Measurements from ENCODE around the gene CACNA1D. TPM values are rescaled to one million over a fixed set of nuclear protein-coding genes. Genes with fewer than 3 reads are reported as not detected.

CACNA1D gene
- total and polyA plus RNA-seq, 2 donors (not counting 3 experiments of a cell fraction or from before 2014, with no cell fraction given) = 0.06 TPM; not detected in 1

DNA sequence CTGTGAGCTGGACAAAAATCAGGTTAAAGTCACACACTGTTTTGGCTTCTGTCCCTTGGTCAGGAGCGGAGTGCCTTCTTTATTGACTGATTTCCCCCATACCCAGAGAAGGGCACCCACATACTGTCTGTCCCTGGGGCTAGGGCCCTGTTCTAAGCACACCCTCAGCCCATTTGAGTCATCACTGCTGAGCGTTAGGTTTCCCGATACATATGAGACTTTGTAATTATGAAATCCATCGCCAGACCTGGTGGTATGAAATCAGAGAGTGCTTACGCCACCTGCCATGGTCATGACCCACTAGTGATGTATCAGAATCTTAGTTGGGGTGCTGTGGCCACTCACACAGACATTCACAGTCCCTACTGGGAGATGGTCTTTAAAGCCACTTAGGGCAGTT is 255.0 kb downstream of the CACNA1D start:
- dilution Hi-C loops (cut with MboI; ENCODE audit: extremely low pct_ligation_motif_present, low sequenced_read_pairs) = no loop called here
- no peak for DNase-seq (ENCODE audit: low read depth, low spot score)
- Histone ChIP-seq H3K9ac (replicated peaks; ENCODE audit: extremely low read depth, insufficient read depth, low read length) (no peak overlapping the region), H3K4me2 (ENCODE audit: insufficient read depth, low read length) (no peak overlapping the region), H4K20me1 (replicated peaks; ENCODE audit: control insufficient read depth, extremely low read depth, insufficient read depth, low read length) (no peaks in the 10 kb centered on the region), H3K27ac (ENCODE audit: insufficient read depth, low read depth, low read length) (no peak overlapping the region), H3K9me3 (replicated peaks; ENCODE audit: control insufficient read depth, insufficient read depth, low read length) (no peaks in the 10 kb centered on the region), H3K79me2 (ENCODE audit: control insufficient read depth, insufficient read depth, low read length) (no peaks in the 10 kb centered on the region), H2AFZ (ENCODE audit: low read depth, low read length) (no peak overlapping the region), H3K4me1 (ENCODE audit: control insufficient read depth, extremely low read depth, insufficient read depth, low read length) (no peaks in the 10 kb centered on the region), H3K9me1 (replicated peaks; ENCODE audit: control insufficient read depth, extremely low read depth, insufficient read depth, low read length) (no peaks in the 10 kb centered on the region), H3K27me3 (ENCODE audit: control insufficient read depth in 2 of 2, insufficient read depth in 2 of 2, low read length in 2 of 2) (no peaks in the 10 kb centered on the region), H3K36me3 (ENCODE audit: control insufficient read depth in 2 of 2, extremely low read depth in 1 of 2, insufficient read depth in 2 of 2, low read length in 2 of 2) (no peaks in the 10 kb centered on the region), H3K4me3 (replicated peaks in 1 of 3; ENCODE audit: insufficient read depth in 1 of 3, low read depth in 1 of 3, low read length in 3 of 3) (no peak overlapping the region)
- FAIRE-seq = no peak
- intact Hi-C loops (cut with micrococcal nuclease) = no loop called here
- no TSS peak for BruUV-seq (replicated peaks)
- CTCF ChIA-PET = no interaction called here
- POLR2A ChIA-PET = no interaction called here
- no peak for TF ChIP-seq MAX (IDR thresholded peaks at IDR 0.05; ENCODE audit: insufficient read depth, insufficient read length)
- TF ChIP-seq FOS (IDR thresholded peaks at IDR 0.05; ENCODE audit: borderline replicate concordance, insufficient read depth, low read length) = no peak
- TF ChIP-seq JUN (IDR thresholded peaks at IDR 0.05; ENCODE audit: borderline replicate concordance, insufficient read depth, insufficient read length, low read depth) = no peak
- no peak for TF ChIP-seq POLR2AphosphoS5 (IDR thresholded peaks at IDR 0.05; ENCODE audit: insufficient read depth, low read depth, low read length)
- TF ChIP-seq, protein P1, sequence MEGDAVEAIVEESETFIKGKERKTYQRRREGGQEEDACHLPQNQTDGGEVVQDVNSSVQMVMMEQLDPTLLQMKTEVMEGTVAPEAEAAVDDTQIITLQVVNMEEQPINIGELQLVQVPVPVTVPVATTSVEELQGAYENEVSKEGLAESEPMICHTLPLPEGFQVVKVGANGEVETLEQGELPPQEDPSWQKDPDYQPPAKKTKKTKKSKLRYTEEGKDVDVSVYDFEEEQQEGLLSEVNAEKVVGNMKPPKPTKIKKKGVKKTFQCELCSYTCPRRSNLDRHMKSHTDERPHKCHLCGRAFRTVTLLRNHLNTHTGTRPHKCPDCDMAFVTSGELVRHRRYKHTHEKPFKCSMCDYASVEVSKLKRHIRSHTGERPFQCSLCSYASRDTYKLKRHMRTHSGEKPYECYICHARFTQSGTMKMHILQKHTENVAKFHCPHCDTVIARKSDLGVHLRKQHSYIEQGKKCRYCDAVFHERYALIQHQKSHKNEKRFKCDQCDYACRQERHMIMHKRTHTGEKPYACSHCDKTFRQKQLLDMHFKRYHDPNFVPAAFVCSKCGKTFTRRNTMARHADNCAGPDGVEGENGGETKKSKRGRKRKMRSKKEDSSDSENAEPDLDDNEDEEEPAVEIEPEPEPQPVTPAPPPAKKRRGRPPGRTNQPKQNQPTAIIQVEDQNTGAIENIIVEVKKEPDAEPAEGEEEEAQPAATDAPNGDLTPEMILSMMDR (IDR thresholded peaks at IDR 0.05; ENCODE audit: extremely low read depth in 1 of 2, insufficient read depth in 1 of 2, low read depth in 1 of 2, low read length in 2 of 2) = no peak
- no peak for TF ChIP-seq POLR2A (IDR thresholded peaks at IDR 0.05; ENCODE audit: low read depth, low read length)
- no peak for TF ChIP-seq MYC (IDR thresholded peaks at IDR 0.05; ENCODE audit: low read depth, low read length)
- no peak for TF ChIP-seq EZH2 (IDR thresholded peaks at IDR 0.05; ENCODE audit: borderline replicate concordance, low read depth, low read length, severe bottlenecking)
- no peak for TF ChIP-seq GATA2 (IDR thresholded peaks at IDR 0.05; ENCODE audit: insufficient read depth, insufficient read length, low read depth, low read length)
